Activated naive CD4-positive, alpha-beta T cell treated with anti-CD3 and anti-CD28 coated beads for 36 hours (primary cell): ENCODE measurements around the gene ITGA5. TPM values are rescaled to one million over a fixed set of nuclear protein-coding genes. Genes with fewer than 3 reads are reported as not detected.

Experiments used
- CTCF ChIA-PET: fragments of 350-600 bp; sonication (Branson Sonifier 250); formaldehyde crosslinking; loops from one replicate; lab custom pipeline; 2021; ENCODE audit warnings: antibody characterized with exemption; lab: Charles Lee
- DNase-seq: peaks from one replicate; pipeline ENCODE4 v3.0.0-alpha.2; 2020
- H3K27ac Mint-ChIP-seq: one replicate; pipeline ENCODE4 v1.8.0; 2021; ENCODE audit warnings: mild to moderate bottlenecking, mixed read lengths
- H3K27me3 Mint-ChIP-seq: one replicate; pipeline ENCODE4 v1.8.0; 2021; ENCODE audit warnings: low read depth, mixed read lengths
- H3K36me3 Mint-ChIP-seq: one replicate; pipeline ENCODE4 v1.8.0; 2021; ENCODE audit warnings: low read depth, mixed read lengths
- H3K4me1 Mint-ChIP-seq: one replicate; pipeline ENCODE4 v1.8.0; 2021; ENCODE audit warnings: low read depth, mixed read lengths
- H3K4me3 Mint-ChIP-seq: one replicate; pipeline ENCODE4 v1.8.0; 2021; ENCODE audit warnings: mild to moderate bottlenecking, moderate library complexity, mixed read lengths
- H3K9me3 Mint-ChIP-seq: one replicate; pipeline ENCODE4 v1.8.0; 2021; ENCODE audit warnings: mixed read lengths
- intact Hi-C: fragments of 100-400 bp; cut with micrococcal nuclease; formaldehyde crosslinking; loops from one replicate; pipeline ENCODE4 v1.15.1; 2023
- total RNA-seq, 2 experiments: library from RNA; stranded (reverse); gene quantifications; one replicate each; pipeline ENCODE4 v1.2.3, GENCODE V29; 2021

Gene ITGA5
- total RNA-seq, 2 experiments from 2014 or later, result 17.9 to 18.4 TPM

- no peak overlapping the region for H3K4me3 Mint-ChIP-seq
- H3K9me3 Mint-ChIP-seq, result no peaks in the 10 kb centered on the region
- intact Hi-C loops, result no loop called here
- H3K4me1 Mint-ChIP-seq, result peaks cover 24% of the 10 kb centered on the region
- no peak for DNase-seq
- no peaks in the 10 kb centered on the region for H3K27me3 Mint-ChIP-seq
- peaks cover 9% of the 10 kb centered on the region for H3K36me3 Mint-ChIP-seq
- no peak overlapping the region for H3K27ac Mint-ChIP-seq
- CTCF ChIA-PET, result interaction anchor here (0.5 to 3.3 kb wide), 15 partner anchors 9 to 903 kb away, joined by 3 to 32 read pairs (median 3); partner anchors contain the start of genes NCKAP1L and ZNF385A
Measured at GRCh38 chr12:54393207-54393609, 25.9 kb downstream of the ITGA5 start.

- intact Hi-C loops, result no loop called here
- Mint-ChIP-seq H3K36me3 (peaks cover 5% of the 10 kb centered on the region), H3K4me3 (no peak overlapping the region), H3K4me1 (peaks cover 24% of the 10 kb centered on the region), H3K9me3 (no peaks in the 10 kb centered on the region), H3K27ac (no peak overlapping the region), H3K27me3 (no peaks in the 10 kb centered on the region)
- no peak for DNase-seq
- CTCF ChIA-PET, result interaction anchor here (0.6 to 3.3 kb wide), 14 partner anchors 10 to 175 kb away, joined by 3 to 32 read pairs (median 3); partner anchors contain the start of gene NCKAP1L
Measured at GRCh38 chr12:54392485-54393206, 26.4 kb downstream of the ITGA5 start.

GRCh38 chr12:54390668-54391551 is 28.2 kb downstream of the ITGA5 start:
- Mint-ChIP-seq H3K27me3 (no peaks in the 10 kb centered on the region), H3K9me3 (no peaks in the 10 kb centered on the region), H3K36me3 (peaks cover 3% of the 10 kb centered on the region), H3K4me1 (peaks cover 28% of the 10 kb centered on the region), H3K27ac (no peak overlapping the region), H3K4me3 (peak overlapping the region; percentile 55)
- peak; percentile 72 for DNase-seq
- CTCF ChIA-PET, result interaction anchor here (0.6 to 3.3 kb wide), 6 partner anchors 9 to 85 kb away, joined by 3 to 21 read pairs (median 8); no protein-coding TSS in a partner anchor
- intact Hi-C loops, result no loop called here

- no peaks in the 10 kb centered on the region for H3K27me3 Mint-ChIP-seq
- intact Hi-C loops, result no loop called here
- H3K4me1 Mint-ChIP-seq, result peaks cover 28% of the 10 kb centered on the region
- no peak for DNase-seq
- no peaks in the 10 kb centered on the region for H3K9me3 Mint-ChIP-seq
- H3K36me3 Mint-ChIP-seq, result peaks cover 3% of the 10 kb centered on the region
- CTCF ChIA-PET, result interaction anchor here (0.6 to 1.1 kb wide), 2 partner anchors 9 to 84 kb away, joined by 4 read pairs; no protein-coding TSS in a partner anchor
- H3K27ac Mint-ChIP-seq, result no peak overlapping the region
- H3K4me3 Mint-ChIP-seq, result peak overlapping the region; percentile 4
Measured at GRCh38 chr12:54390176-54390667, 28.8 kb downstream of the ITGA5 start.

DNA sequence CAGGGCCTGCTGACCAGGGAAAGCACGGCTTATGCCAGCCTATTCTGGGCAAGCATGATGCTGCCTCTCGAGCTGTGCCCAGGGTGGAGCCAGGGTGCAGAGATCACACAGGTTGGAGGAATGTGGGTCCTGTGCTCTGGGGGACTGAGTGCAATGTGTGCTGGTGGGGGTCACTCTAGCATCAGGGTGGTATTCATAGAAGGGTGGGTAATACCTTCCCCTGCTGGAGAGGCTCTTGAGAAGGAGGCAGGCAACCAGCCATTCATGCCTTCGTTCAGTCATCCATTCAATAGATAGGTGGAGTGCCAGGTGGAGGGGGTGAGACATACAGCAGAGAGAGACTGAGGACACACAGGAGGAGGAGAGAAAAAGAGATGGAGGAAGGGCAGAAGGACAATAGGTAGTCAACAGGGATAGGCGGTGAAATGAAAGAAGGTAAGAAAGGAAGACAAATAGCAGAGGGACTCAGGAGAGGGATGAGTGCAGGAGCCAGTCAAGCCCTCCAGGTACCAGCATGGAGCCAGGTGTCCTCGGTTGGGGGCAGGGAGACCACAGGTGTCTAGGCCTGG is 29.4 kb downstream of the ITGA5 start:
- Mint-ChIP-seq H3K27ac (no peak overlapping the region), H3K4me1 (peaks cover 26% of the 10 kb centered on the region), H3K27me3 (no peaks in the 10 kb centered on the region), H3K9me3 (no peaks in the 10 kb centered on the region), H3K4me3 (peak overlapping the region; percentile 4), H3K36me3 (no peaks in the 10 kb centered on the region)
- no peak for DNase-seq
- CTCF ChIA-PET, result interaction anchor here (0.8 to 1.1 kb wide), 2 partner anchors 10 to 11 kb away, joined by 4 read pairs; no protein-coding TSS in a partner anchor
- intact Hi-C loops, result no loop called here

DNA sequence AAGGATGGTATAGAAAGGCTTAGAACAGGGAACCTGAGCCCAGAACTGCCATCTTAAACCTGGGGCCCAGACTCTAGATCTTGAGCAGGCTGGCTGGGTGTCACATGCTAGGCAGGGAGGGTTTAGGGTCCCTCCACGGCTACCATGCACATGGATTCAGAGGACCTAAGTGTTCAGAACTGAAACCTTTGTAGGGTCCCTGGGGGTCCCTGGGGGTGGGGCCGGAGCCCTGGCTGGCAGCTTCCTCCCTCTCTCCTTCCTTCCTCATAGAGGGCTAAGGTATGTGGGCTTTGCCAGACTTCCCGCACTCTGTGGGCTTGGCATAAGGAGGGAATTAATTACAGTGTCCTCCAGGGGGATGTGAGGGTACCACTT is 29.9 kb downstream of the ITGA5 start:
- Mint-ChIP-seq H3K36me3 (no peaks in the 10 kb centered on the region), H3K27me3 (no peaks in the 10 kb centered on the region), H3K4me3 (no peak overlapping the region), H3K9me3 (no peaks in the 10 kb centered on the region), H3K27ac (no peak overlapping the region), H3K4me1 (peaks cover 21% of the 10 kb centered on the region)
- intact Hi-C loops, result no loop called here
- CTCF ChIA-PET, result interaction anchor here (0.8 kb wide), 1 partner anchor 10 kb away, joined by 4 read pairs; no protein-coding TSS in a partner anchor
- DNase-seq, result no peak

DNA sequence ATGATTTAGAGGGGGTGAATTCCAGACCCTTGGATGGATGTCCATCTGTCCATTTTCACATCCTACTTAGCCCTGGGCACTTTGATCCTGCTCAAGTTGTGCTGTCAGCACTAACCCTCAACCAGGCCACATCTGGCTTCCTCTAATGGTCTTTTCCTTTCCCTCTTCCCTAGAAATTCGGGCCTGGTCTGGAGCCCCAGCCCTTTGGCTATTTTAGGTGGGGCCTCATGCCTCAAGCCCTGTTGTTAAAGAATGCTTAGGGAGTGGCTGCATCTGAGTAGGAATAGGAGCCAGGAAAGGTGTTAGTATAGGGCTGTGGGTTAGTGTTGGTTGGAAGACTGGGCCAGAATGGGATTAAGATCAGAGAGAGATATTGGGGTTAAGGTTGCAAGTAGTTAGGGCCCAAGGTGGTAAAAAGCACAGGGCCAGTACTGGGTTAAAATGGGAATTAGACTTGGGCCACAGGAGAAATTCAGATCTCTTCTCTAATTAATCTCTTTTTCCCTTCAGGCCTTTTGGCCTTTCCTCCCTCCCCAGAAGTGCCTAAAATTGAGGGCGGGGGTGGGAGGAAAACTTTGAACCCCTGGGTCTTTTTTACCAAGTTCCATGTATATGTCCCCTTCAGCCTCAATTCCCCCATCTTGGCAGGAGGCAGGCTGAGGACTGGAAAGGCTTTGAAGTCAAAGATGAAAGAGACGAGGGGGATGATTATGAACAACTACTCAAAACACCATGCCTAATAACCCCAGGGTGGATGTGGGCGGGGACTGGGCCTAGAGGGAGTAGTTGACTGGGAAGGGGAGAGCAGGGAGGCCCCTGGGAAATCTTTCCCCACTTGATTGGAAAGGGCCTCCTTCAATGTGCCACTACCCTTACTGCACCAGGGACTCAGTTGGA is 30.6 kb downstream of the ITGA5 start:
- Mint-ChIP-seq H3K4me1 (peaks cover 15% of the 10 kb centered on the region), H3K4me3 (no peak overlapping the region), H3K27ac (no peak overlapping the region), H3K9me3 (no peaks in the 10 kb centered on the region), H3K36me3 (no peaks in the 10 kb centered on the region), H3K27me3 (no peaks in the 10 kb centered on the region)
- CTCF ChIA-PET, result interaction anchor here (0.5 to 4.9 kb wide), 6 partner anchors 9 to 124 kb away, joined by 4 to 45 read pairs (median 5); no protein-coding TSS in a partner anchor
- peak; percentile 32 for DNase-seq
- intact Hi-C loops, result no loop called here

DNA sequence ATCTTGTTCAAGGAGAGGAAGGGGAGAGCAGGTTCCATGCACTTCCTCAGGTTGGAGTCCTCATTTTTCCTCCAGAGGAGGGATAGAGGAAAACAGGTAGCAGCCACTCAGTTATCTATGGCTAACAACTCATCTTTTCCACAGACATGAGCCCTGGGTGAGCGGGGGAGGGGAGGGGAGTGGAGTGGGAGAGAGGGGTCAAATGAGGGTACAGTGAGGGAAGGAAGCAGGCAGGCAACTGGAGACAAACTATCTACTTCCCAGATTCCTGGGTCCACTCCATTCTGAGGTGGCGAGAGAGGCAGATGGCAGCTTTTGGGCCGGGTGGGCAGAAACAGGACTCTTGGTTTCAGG is 32.0 kb downstream of the ITGA5 start:
- no peaks in the 10 kb centered on the region for H3K36me3 Mint-ChIP-seq
- no peak for DNase-seq
- CTCF ChIA-PET, result interaction anchor here (0.6 to 4.9 kb wide), 6 partner anchors 9 to 140 kb away, joined by 3 to 45 read pairs (median 4); no protein-coding TSS in a partner anchor
- no peaks in the 10 kb centered on the region for H3K27me3 Mint-ChIP-seq
- H3K27ac Mint-ChIP-seq, result no peak overlapping the region
- intact Hi-C loops, result no loop called here
- peaks cover 21% of the 10 kb centered on the region for H3K4me1 Mint-ChIP-seq
- H3K9me3 Mint-ChIP-seq, result no peaks in the 10 kb centered on the region
- no peak overlapping the region for H3K4me3 Mint-ChIP-seq

GRCh38 chr12:54386403-54387113 is 32.5 kb downstream of the ITGA5 start:
- intact Hi-C loops, result no loop called here
- DNase-seq, result no peak
- Mint-ChIP-seq H3K9me3 (no peaks in the 10 kb centered on the region), H3K27me3 (no peaks in the 10 kb centered on the region), H3K27ac (no peak overlapping the region), H3K4me1 (peaks cover 16% of the 10 kb centered on the region), H3K36me3 (no peaks in the 10 kb centered on the region), H3K4me3 (no peak overlapping the region)
- CTCF ChIA-PET, result interaction anchor here (0.6 to 4.9 kb wide), 6 partner anchors 9 to 92 kb away, joined by 3 to 45 read pairs (median 4); no protein-coding TSS in a partner anchor

DNA sequence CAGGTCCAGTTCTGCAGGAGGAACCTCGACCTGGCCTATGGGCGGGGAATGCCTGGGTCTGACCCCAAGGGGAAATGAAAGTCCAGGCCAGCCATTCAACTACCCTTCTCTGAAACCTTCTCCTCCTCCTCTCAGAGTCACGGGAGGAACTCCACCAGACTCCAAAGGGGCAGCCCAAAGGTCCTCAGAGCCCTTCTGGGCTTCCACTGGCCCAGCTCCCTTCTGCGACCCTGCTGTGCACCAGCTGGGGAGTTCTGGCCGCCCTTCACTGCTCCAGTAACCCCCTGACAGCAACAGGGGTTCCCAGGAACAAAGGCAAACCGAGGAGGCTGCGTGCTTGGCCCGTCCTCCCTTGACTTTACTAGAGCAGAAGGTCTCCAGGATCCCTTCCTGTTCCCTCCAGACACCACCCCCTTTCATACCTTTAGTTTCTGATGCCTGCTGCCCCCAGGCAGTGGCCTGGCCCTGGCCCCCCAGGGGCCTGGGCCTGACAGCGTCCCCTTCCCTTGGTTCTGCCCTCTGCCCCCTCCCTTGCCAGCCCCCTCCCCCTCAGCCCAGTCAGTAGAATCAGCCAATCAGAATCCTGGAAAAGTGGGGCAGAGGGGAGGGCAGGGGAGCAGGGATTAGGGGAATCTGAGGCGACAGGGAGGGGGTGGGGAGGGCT is 33.7 kb downstream of the ITGA5 start:
- no peaks in the 10 kb centered on the region for H3K27me3 Mint-ChIP-seq

More for the DNA sequence above, 33.7 kb downstream of the ITGA5 start:
- H3K9me3 Mint-ChIP-seq, result no peaks in the 10 kb centered on the region
- no peak overlapping the region for H3K27ac Mint-ChIP-seq
- CTCF ChIA-PET, result interaction anchor here (1.6 to 4.9 kb wide), 4 partner anchors 8 to 54 kb away, joined by 3 to 45 read pairs (median 15); no protein-coding TSS in a partner anchor
- no peak overlapping the region for H3K4me3 Mint-ChIP-seq
- no peaks in the 10 kb centered on the region for H3K36me3 Mint-ChIP-seq
- no peak for DNase-seq
- intact Hi-C loops, result no loop called here
- peaks cover 16% of the 10 kb centered on the region for H3K4me1 Mint-ChIP-seq
